CD14-positive monocyte (primary cell): Measurements from ENCODE around the gene GSTA4. TPM values are rescaled to one million over a fixed set of nuclear protein-coding genes. Genes with fewer than 3 reads are reported as not detected.

Experiments
- DNase-seq, 3 donors: peaks; one replicate each; pipeline ENCODE4 v3.0.0-alpha.2; 2011 to 2022
- H2AFZ ChIP-seq: 2 replicates; pipeline ENCODE4 v1.6.0; 2012; ENCODE audit warnings: mild to moderate bottlenecking, low read depth, low read length, inconsistent platforms; ENCODE audit not compliant: insufficient read depth, poor library complexity, severe bottlenecking
- H3K27ac ChIP-seq, 2 donors: 1 replicate in 1 of 2; 2 replicates in 1 of 2; pipeline ENCODE4 v1.5.1; 2012 to 2013; ENCODE audit warnings: low read length in 2 of 2, control low read depth in 1 of 2, inconsistent platforms in 1 of 2, low read depth in 1 of 2, mild to moderate bottlenecking in 1 of 2
- H3K27me3 ChIP-seq, 2 donors: one replicate each; pipeline versions ENCODE4 v1.6.0 to v1.6.1; 2011 to 2013; ENCODE audit warnings: low read length in 2 of 2; ENCODE audit not compliant: control insufficient read depth in 2 of 2, insufficient read depth in 2 of 2
- H3K36me3 ChIP-seq, 2 donors: replicated peaks in 1 of 2; 1 replicate in 1 of 2; 2 replicates in 1 of 2; pipeline versions ENCODE4 v1.5.1 to v1.6.1; 2012 to 2013; ENCODE audit warnings: low read length in 2 of 2, control low read depth in 1 of 2, inconsistent platforms in 1 of 2, mild to moderate bottlenecking in 1 of 2; ENCODE audit not compliant: insufficient read depth in 2 of 2, control insufficient read depth in 1 of 2
- H3K4me1 ChIP-seq, 2 donors: 1 replicate in 1 of 2; 2 replicates in 1 of 2; pipeline versions ENCODE4 v1.5.1 to v1.6.1; 2012 to 2013; ENCODE audit warnings: low read length in 2 of 2, control low read depth in 1 of 2, inconsistent platforms in 1 of 2, mild to moderate bottlenecking in 1 of 2, moderate library complexity in 1 of 2; ENCODE audit not compliant: insufficient read depth in 2 of 2, control insufficient read depth in 1 of 2
- H3K4me2 ChIP-seq: replicated peaks from 2 replicates; pipeline ENCODE3; 2012; ENCODE audit warnings: low read length, moderate library complexity, mild to moderate bottlenecking; ENCODE audit not compliant: poor library complexity, severe bottlenecking; ENCODE audit errors: extremely low read depth
- H3K4me3 ChIP-seq, 3 experiments: fragments of 200-600 bp in 1 of 3; sonication (generic) in 1 of 3; replicated peaks in 1 of 3; 1 replicate in 2 of 3; 2 replicates in 1 of 3; pipeline ENCODE4 v1.5.1; 2011 to 2013; ENCODE audit warnings: low read length in 3 of 3, mild to moderate bottlenecking in 3 of 3, control low read depth in 2 of 3, low read depth in 2 of 3, inconsistent platforms in 1 of 3, moderate library complexity in 1 of 3
- H3K79me2 ChIP-seq: 2 replicates; pipeline ENCODE4 v1.6.0; 2012; ENCODE audit warnings: mild to moderate bottlenecking, control low read depth, inconsistent platforms, low read length, moderate library complexity; ENCODE audit not compliant: insufficient read depth
- H3K9ac ChIP-seq: 2 replicates; pipeline ENCODE4 v1.6.0; 2017; ENCODE audit warnings: low read length, mild to moderate bottlenecking; ENCODE audit not compliant: insufficient read depth, poor library complexity, severe bottlenecking
- H3K9me3 ChIP-seq, 2 donors: replicated peaks in 1 of 2; 1 replicate in 1 of 2; 2 replicates in 1 of 2; pipeline versions ENCODE4 v1.5.1 to v1.6.1; 2012 to 2013; ENCODE audit warnings: low read length in 2 of 2, control low read depth in 1 of 2; ENCODE audit not compliant: control insufficient read depth in 1 of 2, insufficient read depth in 1 of 2
- H4K20me1 ChIP-seq: 2 replicates; pipeline ENCODE4 v1.6.0; 2012; ENCODE audit warnings: mild to moderate bottlenecking, low read length, control low read depth, moderate library complexity; ENCODE audit not compliant: insufficient read depth
- H3K27ac Mint-ChIP-seq, 7 donors: one replicate each; pipeline ENCODE4 v1.8.0; 2020; ENCODE audit warnings: mild to moderate bottlenecking in 7 of 7, mixed read lengths in 7 of 7, moderate library complexity in 6 of 7, inconsistent platforms in 2 of 7
- H3K27me3 Mint-ChIP-seq, 3 donors: one replicate each; pipeline ENCODE4 v1.8.0; 2021 to 2022; ENCODE audit warnings: low read depth in 3 of 3, mild to moderate bottlenecking in 3 of 3, mixed read lengths in 3 of 3, moderate library complexity in 3 of 3, inconsistent platforms in 1 of 3
- H3K36me3 Mint-ChIP-seq, 2 donors: one replicate each; pipeline ENCODE4 v1.8.0; 2020; ENCODE audit warnings: mixed read lengths in 2 of 2, inconsistent platforms in 1 of 2, mild to moderate bottlenecking in 1 of 2
- H3K4me1 Mint-ChIP-seq: one replicate; pipeline ENCODE4 v1.8.0; 2020; ENCODE audit warnings: mild to moderate bottlenecking, mixed read lengths
- H3K4me3 Mint-ChIP-seq, 2 donors: one replicate each; pipeline ENCODE4 v1.8.0; 2020; ENCODE audit warnings: mild to moderate bottlenecking in 2 of 2, mixed read lengths in 2 of 2, moderate library complexity in 1 of 2
- H3K9me3 Mint-ChIP-seq, 7 donors: one replicate each; pipeline ENCODE4 v1.8.0; 2020 to 2022; ENCODE audit warnings: mixed read lengths in 7 of 7, mild to moderate bottlenecking in 6 of 7, moderate library complexity in 6 of 7, inconsistent platforms in 2 of 7
- WGBS: methylation state at CpG from one replicate; pipeline ENCODE4 v1.1.5; 2013; ENCODE audit warnings: missing lambda C conversion rate; ENCODE audit not compliant: insufficient coverage; 5-methylcytosine and 5-hydroxymethylcytosine counted together
- intact Hi-C, 2 donors: fragments of 100-400 bp; cut with micrococcal nuclease; formaldehyde crosslinking; loops; one replicate each; pipeline versions ENCODE4 v1.15.0 to v1.15.1; 2023
- polyA plus RNA-seq, 3 donors: library from polyadenylated mRNA; depleted of rRNA in 1 of 3; unstranded in 2 of 3; stranded (reverse) in 1 of 3; fragments of 300-500 nt in 2 of 3; fragments of >200 nt in 1 of 3; fragmentation: Illumina TruSeq in 2 of 3; gene quantifications; 1 replicate in 2 of 3; 2 replicates in 1 of 3; pipeline ENCODE4 v1.2.3, GENCODE V29; 2012 to 2021
- TF ChIP-seq, protein P1 (sequence below): fragments of 200-600 bp; IDR thresholded peaks from one replicate; pipeline ENCODE4 v1.8.0; 2022; ENCODE audit warnings: antibody characterized with exemption, mild to moderate bottlenecking

The GSTA4 gene
- polyA plus RNA-seq, 3 donors = 0.34 to 0.41 (median 0.36) TPM

DNA sequence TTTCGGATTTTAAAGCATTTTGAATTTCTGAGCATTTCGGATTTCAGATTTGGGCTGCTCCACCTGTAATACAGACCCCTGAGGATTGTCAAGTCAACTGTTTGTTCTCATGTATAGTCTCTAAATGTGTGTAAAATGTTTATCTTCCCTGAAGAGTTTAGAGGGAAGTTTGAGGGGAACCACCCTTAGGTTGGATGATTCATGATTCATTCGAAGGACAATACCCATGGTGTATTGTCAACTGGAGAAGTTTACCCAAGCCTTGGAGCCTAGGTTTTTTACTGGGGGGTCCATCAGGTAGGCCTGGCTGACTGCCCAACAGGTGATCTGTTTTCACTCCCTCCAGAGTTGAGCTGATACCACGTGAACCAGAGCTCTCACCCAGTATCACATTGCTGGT is 18.9 kb downstream of the GSTA4 start:
- Mint-ChIP-seq H3K4me1 (peaks cover 12% of the 10 kb centered on the region), H3K27me3 (peaks cover 0 to 5% (median 0%) of the 10 kb centered on the region in 3 donors), H3K4me3 (peak overlapping the region in 1 of 2 donors; percentile 28), H3K36me3 (no peaks in the 10 kb centered on the region), H3K9me3 (peaks cover 0 to 1% (median 0%) of the 10 kb centered on the region in 7 donors), H3K27ac (peak overlapping the region in 2 of 7 donors; percentile 19 to 24)
- H3K9ac ChIP-seq = no peak overlapping the region
- no peaks in the 10 kb centered on the region for H3K27me3 ChIP-seq
- 100% methylated on average over 2 of the region's 4 CpGs for WGBS
- no peak overlapping the region for H3K4me3 ChIP-seq
- H3K27ac ChIP-seq = peak overlapping the region in 1 of 2 donors; percentile 7
- H4K20me1 ChIP-seq = no peaks in the 10 kb centered on the region
- H3K4me1 ChIP-seq = peaks cover 8 to 15% of the 10 kb centered on the region in 2 donors
- H3K4me2 ChIP-seq = peak overlapping the region; percentile 20
- peak in 2 of 3 donors; percentile 10 to 40 for DNase-seq
- TF ChIP-seq, protein P1, sequence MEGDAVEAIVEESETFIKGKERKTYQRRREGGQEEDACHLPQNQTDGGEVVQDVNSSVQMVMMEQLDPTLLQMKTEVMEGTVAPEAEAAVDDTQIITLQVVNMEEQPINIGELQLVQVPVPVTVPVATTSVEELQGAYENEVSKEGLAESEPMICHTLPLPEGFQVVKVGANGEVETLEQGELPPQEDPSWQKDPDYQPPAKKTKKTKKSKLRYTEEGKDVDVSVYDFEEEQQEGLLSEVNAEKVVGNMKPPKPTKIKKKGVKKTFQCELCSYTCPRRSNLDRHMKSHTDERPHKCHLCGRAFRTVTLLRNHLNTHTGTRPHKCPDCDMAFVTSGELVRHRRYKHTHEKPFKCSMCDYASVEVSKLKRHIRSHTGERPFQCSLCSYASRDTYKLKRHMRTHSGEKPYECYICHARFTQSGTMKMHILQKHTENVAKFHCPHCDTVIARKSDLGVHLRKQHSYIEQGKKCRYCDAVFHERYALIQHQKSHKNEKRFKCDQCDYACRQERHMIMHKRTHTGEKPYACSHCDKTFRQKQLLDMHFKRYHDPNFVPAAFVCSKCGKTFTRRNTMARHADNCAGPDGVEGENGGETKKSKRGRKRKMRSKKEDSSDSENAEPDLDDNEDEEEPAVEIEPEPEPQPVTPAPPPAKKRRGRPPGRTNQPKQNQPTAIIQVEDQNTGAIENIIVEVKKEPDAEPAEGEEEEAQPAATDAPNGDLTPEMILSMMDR = no peak
- peak overlapping the region; percentile 41 for H2AFZ ChIP-seq
- H3K79me2 ChIP-seq = no peaks in the 10 kb centered on the region
- H3K9me3 ChIP-seq = no peaks in the 10 kb centered on the region
- H3K36me3 ChIP-seq = no peaks in the 10 kb centered on the region
- intact Hi-C loops = no loop called here

- TF ChIP-seq, protein P1 = no peak
- Mint-ChIP-seq H3K4me1 (peaks cover 12% of the 10 kb centered on the region), H3K9me3 (peaks cover 0 to 1% (median 0%) of the 10 kb centered on the region in 7 donors), H3K27ac (no peak overlapping the region), H3K27me3 (peaks cover 0 to 5% (median 0%) of the 10 kb centered on the region in 3 donors), H3K4me3 (no peak overlapping the region), H3K36me3 (no peaks in the 10 kb centered on the region)
- H3K9me3 ChIP-seq = no peaks in the 10 kb centered on the region
- H4K20me1 ChIP-seq = no peaks in the 10 kb centered on the region
- WGBS = 100% methylated on average over 1 of the region's 2 CpGs
- no peak overlapping the region for H3K4me2 ChIP-seq
- no peak for DNase-seq
- no peaks in the 10 kb centered on the region for H3K79me2 ChIP-seq
- H3K36me3 ChIP-seq = no peaks in the 10 kb centered on the region
- no peak overlapping the region for H3K4me3 ChIP-seq
- intact Hi-C loops = no loop called here
- H3K27me3 ChIP-seq = no peaks in the 10 kb centered on the region
- H2AFZ ChIP-seq = no peak overlapping the region
- no peak overlapping the region for H3K27ac ChIP-seq
- H3K9ac ChIP-seq = no peak overlapping the region
- peaks cover 8 to 15% of the 10 kb centered on the region in 2 donors for H3K4me1 ChIP-seq
Measured at GRCh38 chr6:52975580-52975979, 19.5 kb downstream of the GSTA4 start.
